H1 (cell line): ENCODE results near the gene ZC3H8. TPM values are rescaled to one million over a fixed set of nuclear protein-coding genes. Genes with fewer than 3 reads are reported as not detected.

Experiments used
- BACH1 ChIP-seq: IDR thresholded peaks from 2 replicates; pipeline ENCODE4 v1.6.1; 2012; ENCODE audit warnings: low read length, improper control_type of control experiment
- CBX5 ChIP-seq: fragments of 300-800, 300-1000 bp; sonication (generic); IDR thresholded peaks from 2 replicates; pipeline ENCODE4 v1.7.1; 2016; ENCODE audit warnings: antibody characterized with exemption, low read length, low read depth
- CHD7 ChIP-seq: fragments of 300-600 bp; sonication (generic); IDR thresholded peaks from 2 replicates; pipeline ENCODE4 v1.7.1; 2012; ENCODE audit warnings: low read length, moderate library complexity, mild to moderate bottlenecking, inconsistent platforms; ENCODE audit not compliant: insufficient replicate concordance
- RBBP5 ChIP-seq: IDR thresholded peaks from 2 replicates; pipeline ENCODE4 v1.7.1; 2012; ENCODE audit warnings: low read depth, mild to moderate bottlenecking, inconsistent platforms, low read length, moderate library complexity, borderline replicate concordance
- RXRA ChIP-seq: IDR thresholded peaks from 2 replicates; pipeline ENCODE4 v1.6.1; 2011; ENCODE audit warnings: low read depth, mild to moderate bottlenecking, low read length, moderate library complexity; ENCODE audit not compliant: insufficient read depth
- SAP30 ChIP-seq: fragments of 300-600 bp; sonication (generic); IDR thresholded peaks from 2 replicates; pipeline ENCODE4 v1.7.1; 2012; ENCODE audit warnings: low read length, moderate library complexity, mild to moderate bottlenecking, inconsistent platforms; ENCODE audit not compliant: insufficient read depth, insufficient replicate concordance
- SIX5 ChIP-seq: IDR thresholded peaks from 2 replicates; pipeline ENCODE4 v1.6.1; 2011; ENCODE audit warnings: mild to moderate bottlenecking, low read depth, low read length
- SP1 ChIP-seq: IDR thresholded peaks from 2 replicates; pipeline ENCODE4 v1.6.1; 2011; ENCODE audit warnings: low read depth, low read length
- SRF ChIP-seq: IDR thresholded peaks from 2 replicates; pipeline ENCODE4 v1.6.1; 2011; ENCODE audit warnings: mild to moderate bottlenecking, low read depth, low read length, moderate library complexity
- polyA plus RNA-seq, 7 experiments: library from polyadenylated mRNA; depleted of rRNA in 3 of 7; stranded (reverse) in 5 of 7; unstranded in 2 of 7; fragments of >200 nt in 5 of 7; fragments of 200-250 nt in 2 of 7; gene quantifications; 1 replicate in 5 of 7; 2 replicates in 1 of 7; 4 replicates in 1 of 7; pipeline versions ENCODE4 v1.2.1 to v1.2.3, GENCODE V29; 2011 to 2013; ENCODE audit warnings: missing spikeins in 2 of 7, mixed read lengths in 2 of 7
- total RNA-seq: library from RNA; stranded (reverse); fragmentation: NEBNext Ultra II Directional; extraction: Animal tissue kit (Norgen Biotek cat#: 25700); gene quantifications from 2 replicates; pipeline ENCODE4 v1.2.1, GENCODE V29; 2021
- TF ChIP-seq, protein P1 (sequence below): IDR thresholded peaks from 2 replicates; pipeline ENCODE4 v1.6.1; 2012; ENCODE audit warnings: inconsistent platforms

ZC3H8 gene
- total and polyA plus RNA-seq, 2 of the 8 experiments (the other 6 are each of a cell fraction or from before 2014, with no cell fraction given) = 1.9 to 7.1 TPM

- TF ChIP-seq CHD7 = no peak
- no peak for TF ChIP-seq SAP30
- no peak for TF ChIP-seq RXRA
- TF ChIP-seq SIX5 = no peak
- TF ChIP-seq CBX5 = no peak
- TF ChIP-seq SP1 = no peak
- no peak for TF ChIP-seq BACH1
- TF ChIP-seq, protein P1, sequence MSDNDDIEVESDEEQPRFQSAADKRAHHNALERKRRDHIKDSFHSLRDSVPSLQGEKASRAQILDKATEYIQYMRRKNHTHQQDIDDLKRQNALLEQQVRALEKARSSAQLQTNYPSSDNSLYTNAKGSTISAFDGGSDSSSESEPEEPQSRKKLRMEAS = no peak
- TF ChIP-seq SRF = no peak
- no peak for TF ChIP-seq RBBP5
Observed at GRCh38 chr2:112166806-112167499, 87.9 kb downstream of the ZC3H8 start (continued).
